GM18505 (cell line): ENCODE data around the gene PLXDC1.

Experiments used
- ATAC-seq: cut with Tn5 transposase; IDR thresholded peaks from one replicate; pipeline ENCODE4 v1.9.1; 2021; ENCODE audit not compliant: unreplicated experiment
- POLR2A ChIP-seq: IDR thresholded peaks from 4 replicates; pipeline ENCODE4 v1.6.1; 2011; ENCODE audit warnings: borderline replicate concordance; ENCODE audit not compliant: insufficient read depth, insufficient read length; ENCODE audit errors: extremely low read depth

The PLXDC1 gene

GRCh38 chr17:39097537-39097936, 53.9 kb downstream of the PLXDC1 start:
- no peak for TF ChIP-seq POLR2A
- no peak for ATAC-seq

DNA sequence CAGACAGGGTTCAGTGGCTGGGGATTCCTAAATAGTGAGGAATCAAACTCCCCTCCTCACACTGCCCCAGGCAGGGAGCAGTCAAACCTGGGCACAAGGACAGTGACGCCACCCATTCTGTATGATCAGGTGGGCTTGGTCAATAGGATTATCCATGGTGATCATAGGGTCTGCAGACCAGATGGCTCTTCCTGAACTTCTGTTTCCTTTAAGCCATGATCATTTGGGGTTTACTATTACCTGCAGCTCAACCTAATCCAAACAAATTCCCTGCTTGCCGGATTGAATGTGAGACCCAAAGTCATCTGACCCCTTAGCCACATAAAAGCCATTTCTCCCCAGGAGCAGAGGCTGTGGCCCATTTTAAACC, 54.3 kb downstream of the PLXDC1 start:
- no peak for ATAC-seq
- TF ChIP-seq POLR2A: no peak

- TF ChIP-seq POLR2A: no peak
- ATAC-seq: no peak
Observed at GRCh38 chr17:39096508-39097149, 54.8 kb downstream of the PLXDC1 start.

DNA sequence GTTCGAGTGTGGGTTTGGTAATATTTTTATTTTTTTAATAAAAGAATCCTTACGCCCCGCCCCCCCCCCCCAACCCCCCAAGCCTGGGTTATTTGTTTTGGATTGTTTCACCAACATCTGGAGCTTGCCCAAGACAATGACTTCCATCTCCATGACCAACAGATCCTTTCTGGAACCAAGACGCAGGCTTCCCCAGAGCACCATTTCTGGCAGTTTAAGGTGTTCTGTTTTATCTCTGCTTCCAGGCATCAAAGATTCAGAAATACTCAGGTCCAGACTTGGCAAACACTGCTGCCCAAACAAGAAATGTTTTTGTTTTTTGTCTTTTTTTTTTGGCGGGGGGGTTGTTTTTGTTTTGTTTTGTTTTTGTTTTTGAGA, 56.1 kb downstream of the PLXDC1 start:
- TF ChIP-seq POLR2A: no peak
- no peak for ATAC-seq

GRCh38 chr17:39094607-39095308, 56.7 kb downstream of the PLXDC1 start:
- ATAC-seq: no peak
- no peak for TF ChIP-seq POLR2A

GRCh38 chr17:39092692-39093230, 58.7 kb downstream of the PLXDC1 start:
- TF ChIP-seq POLR2A: no peak
- ATAC-seq: no peak

DNA sequence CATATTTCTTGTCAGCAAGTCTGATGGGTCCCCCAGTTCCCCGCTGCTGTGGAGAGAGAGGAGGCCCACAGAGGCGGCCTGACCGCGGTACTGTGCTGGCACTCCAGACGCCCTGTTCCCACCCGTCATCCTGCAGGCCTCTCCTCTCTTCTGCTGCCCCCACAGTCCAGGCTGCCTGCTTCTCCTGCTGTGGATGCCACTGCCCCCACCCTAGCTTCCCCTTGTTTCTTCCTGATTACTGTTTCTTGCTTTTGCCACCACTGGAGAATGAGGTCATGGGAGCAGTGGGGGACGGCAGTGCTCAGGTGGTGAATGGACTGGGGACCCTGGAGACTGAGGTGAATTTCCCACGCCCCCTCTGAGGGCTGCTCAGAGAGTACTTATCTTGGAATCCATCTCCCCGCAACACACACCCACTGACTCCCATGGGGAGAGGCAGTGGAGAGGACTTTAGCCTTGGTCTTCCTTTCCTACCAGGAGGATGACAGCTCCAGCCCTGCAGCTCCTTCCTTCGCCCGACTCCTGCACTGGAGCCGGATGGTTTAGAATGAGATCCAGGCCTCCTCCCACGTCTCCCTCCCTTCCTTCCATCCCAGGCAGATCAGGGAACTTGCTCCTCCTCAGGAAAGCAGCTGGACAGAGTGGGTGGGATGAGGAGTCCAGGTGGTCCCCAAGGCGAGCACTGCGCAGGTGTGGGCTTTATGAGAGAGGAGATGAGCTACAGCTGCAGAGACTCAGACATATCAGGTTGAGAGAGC, 60.4 kb downstream of the PLXDC1 start:
- no peak for ATAC-seq
- TF ChIP-seq POLR2A: no peak

- no peak for ATAC-seq
- TF ChIP-seq POLR2A: no peak
Observed at GRCh38 chr17:39090400-39090799, 61.0 kb downstream of the PLXDC1 start.

DNA sequence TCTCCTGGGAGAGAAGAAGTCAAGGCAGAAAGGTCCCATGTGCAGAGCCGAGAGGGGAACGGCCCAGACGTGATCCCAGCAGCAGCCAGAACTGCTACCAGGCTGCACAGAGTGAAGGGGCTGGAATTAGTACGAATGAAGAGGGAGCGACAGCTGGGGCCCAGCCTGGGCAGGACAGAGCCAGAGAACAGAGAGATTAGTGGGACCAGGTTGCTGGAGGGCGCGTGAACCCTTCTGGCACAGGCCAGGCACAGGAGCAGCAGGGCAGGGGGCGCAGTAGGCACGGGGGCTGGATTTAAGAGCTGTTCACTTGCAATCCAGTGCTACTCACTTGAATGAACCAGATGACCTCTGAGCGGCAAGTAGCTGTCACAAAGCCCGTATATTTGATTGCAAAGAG, 66.9 kb downstream of the PLXDC1 start:
- ATAC-seq: no peak
- no peak for TF ChIP-seq POLR2A

DNA sequence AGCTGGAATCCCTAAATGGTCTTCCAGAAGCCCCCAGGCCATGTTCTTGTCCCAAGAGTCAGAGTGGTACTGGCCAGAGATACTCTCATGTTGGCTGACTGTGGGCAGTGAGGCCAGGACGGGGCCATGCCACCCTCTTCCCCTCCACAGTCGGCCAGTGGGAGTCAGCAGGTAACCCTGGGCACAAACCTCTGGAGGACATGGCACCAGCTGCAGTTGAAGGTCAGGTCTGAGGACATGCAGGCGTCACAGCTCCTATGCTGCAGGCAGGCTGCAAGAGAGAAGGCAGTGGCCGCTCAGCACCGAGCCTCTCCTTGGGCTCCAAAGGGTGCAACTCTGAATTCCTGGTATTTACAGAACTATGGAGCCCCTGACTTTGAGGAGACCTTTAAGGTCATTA, 68.2 kb downstream of the PLXDC1 start:
- TF ChIP-seq POLR2A: no peak
- no peak for ATAC-seq

GRCh38 chr17:39082482-39082881, 69.0 kb downstream of the PLXDC1 start:
- ATAC-seq: no peak
- TF ChIP-seq POLR2A: no peak

DNA sequence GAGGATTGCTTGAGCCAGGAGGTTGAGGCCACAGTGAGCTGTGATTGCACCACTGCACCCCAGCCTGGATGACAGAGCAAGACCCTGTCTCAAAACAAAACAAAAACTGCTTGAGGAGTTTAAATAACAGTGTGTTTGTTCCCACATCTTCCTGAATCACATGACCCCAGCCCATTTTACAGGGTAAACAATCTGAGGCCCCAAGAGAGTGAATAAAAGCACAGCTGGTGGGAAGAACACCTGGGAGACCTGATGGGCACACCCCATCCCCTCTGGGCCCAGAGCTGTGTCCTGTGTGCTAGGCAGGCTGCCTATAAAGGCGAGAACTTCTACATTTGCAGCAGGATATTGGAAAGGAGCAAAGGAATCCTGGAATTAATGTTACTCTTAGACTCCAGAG, 69.6 kb downstream of the PLXDC1 start:
- TF ChIP-seq POLR2A: no peak
- ATAC-seq: no peak

DNA sequence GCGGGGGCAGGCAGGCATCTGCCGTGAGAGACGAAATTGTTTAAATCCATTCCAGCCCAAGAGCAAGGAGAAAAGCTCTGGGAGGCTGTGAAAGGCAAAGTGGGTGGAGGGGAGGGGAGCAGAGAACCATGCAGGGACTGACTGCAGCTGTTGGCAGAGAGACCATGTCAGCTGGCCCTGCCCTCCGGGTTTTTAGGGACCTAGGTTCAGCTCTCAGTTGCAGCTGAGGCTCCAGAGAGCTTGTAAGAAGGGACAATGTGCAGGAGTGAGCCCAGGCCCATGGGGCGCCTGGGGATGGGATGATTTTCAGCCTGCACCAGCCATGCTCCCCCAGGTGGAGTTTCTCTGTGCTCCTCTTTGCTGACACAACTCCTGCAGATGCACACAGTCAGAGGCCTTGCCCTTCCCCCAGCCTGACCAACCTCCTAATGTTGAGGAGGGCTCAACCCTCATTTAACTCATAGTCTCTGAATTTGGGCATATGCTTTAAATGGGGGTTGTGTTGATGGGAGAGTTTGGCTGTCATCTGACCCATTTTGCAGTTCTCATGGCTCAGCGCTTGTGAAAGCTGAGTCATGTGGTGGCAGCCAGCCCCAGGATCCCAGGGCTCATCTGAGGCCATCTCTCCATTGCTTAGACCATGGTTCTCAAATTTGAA, 70.9 kb downstream of the PLXDC1 start:
- no peak for ATAC-seq
- TF ChIP-seq POLR2A: no peak
